GM19463 (cell line): ENCODE measurements around the gene DOK5.

Experiments
- ATAC-seq: cut with Tn5 transposase; IDR thresholded peaks from one replicate; pipeline ENCODE4 v1.9.1; 2021; ENCODE audit warnings: mild to moderate bottlenecking, moderate library complexity; ENCODE audit not compliant: unreplicated experiment

Gene DOK5

DNA sequence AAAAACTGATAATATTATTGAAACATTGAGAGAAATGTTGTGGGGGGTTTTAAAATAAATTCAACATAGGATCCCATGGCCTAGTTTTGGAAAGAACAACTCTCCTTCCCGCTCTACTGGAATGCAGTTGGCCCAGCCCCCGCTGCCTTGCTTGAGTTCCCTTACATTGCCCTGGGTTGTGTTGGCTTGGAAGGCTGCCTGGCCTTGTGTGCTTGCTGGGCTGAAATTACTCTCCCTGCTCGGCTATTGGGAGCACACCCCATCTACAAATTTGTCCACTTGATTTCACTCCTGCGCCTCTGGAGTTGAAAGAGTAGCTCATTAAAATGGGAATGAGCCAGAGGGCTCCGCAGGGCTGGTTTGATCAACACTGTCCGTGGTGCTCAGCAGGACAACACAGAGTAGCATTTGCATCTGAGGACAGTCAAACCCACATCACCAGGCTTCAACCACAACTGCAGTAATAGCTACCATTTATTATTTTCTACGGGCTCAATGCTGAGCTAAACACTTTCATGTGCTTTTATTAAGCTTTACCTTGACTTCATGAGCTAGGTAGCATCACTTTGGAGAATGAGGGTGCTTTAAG lies 35.2 kb downstream of the DOK5 start:
- no peak for ATAC-seq

- no peak for ATAC-seq
These were observed 37.3 kb downstream of the DOK5 start for GRCh38 chr20:54512694-54513093.

DNA sequence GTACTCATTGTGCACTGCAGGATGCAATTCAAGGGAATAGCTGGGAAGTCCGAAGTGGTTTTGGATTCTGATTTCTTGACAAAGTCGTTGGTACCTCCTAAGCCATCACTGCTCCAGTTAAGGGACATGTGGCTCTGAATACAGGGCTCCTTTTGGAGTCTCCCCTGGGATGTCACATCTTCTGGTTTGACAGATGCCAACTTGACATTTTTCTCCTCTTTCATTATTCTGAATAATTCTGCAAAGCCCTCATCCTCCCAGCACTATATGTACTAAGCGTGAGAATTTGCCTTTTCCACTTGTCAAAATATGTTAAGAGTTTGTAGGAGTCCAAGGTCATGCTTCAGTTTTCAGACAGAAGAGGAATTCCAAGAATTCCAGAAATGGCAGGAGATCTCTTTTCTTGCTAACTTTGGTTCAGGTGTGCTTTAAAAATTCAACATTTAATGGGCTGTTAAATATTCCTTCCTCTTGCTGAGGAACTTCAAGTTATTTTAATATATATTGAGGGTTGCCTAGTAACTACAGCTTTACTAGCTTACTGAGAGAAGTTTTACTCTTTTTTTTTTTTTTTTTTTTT lies 38.7 kb downstream of the DOK5 start:
- no peak for ATAC-seq

DNA sequence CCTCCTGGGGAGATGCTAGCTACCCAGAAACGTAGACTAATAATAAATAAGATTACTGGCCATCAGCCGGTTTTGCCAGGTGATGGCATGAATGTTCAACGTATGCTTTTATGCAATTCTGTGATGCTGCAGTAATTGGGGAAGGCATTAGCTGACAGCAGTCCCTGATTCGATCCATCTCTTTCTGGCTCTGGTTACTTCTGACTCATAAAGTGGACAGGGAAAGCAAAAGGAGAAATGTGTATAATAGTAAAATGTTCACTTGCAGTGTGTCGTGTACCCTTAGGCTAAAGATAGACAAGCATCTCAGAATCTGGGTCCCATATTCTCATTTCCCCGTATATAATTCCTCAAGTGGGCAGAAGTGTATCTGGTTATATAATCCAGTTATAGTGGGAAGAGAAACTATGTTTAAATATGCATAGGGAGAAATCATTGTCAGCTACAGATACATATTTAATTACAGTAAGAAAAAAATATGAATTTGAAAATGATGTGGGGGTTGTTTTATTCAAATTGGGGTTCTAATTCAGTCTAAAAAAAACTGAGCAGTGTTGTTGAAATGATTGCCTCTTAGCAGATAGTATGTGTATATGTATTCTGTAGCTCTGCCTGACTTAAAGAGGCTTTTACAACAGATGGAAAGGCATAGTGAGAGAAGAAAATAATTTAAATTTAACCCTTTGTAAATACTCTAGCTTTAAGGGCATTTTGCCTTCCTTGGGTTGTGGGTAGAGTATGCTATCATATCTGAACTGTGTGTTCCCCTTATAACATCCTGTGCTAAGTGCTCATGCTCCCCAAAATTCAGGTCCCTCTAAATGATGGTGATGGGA lies 40.6 kb downstream of the DOK5 start:
- ATAC-seq = no peak

GRCh38 chr20:54517241-54517975 lies 42.0 kb downstream of the DOK5 start:
- no peak for ATAC-seq

- ATAC-seq = no peak
These were observed 49.5 kb downstream of the DOK5 start for GRCh38 chr20:54524849-54525248.

GRCh38 chr20:54525916-54526590 lies 50.7 kb downstream of the DOK5 start:
- no peak for ATAC-seq

DNA sequence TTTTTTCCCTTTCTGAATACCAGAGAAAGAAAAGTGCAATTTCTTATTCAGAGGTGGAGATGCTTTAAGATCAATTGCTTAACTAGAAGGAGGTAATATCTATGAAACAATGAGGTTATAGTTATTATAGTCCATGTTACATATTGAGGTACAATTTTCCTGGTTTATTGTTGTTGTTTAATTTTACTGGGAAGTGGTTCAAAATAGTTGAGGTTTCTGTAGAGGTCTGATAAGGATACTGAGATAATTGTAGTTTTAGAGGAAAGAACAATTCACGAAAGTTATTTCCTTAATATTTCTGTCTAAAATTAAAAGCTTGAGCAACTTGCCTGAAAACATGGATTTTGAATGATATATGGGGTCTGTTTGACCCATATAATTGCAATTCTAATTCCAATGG lies 51.4 kb downstream of the DOK5 start:
- ATAC-seq = no peak

GRCh38 chr20:54532573-54532972 lies 57.2 kb downstream of the DOK5 start:
- ATAC-seq = no peak

GRCh38 chr20:54534101-54534500 lies 58.7 kb downstream of the DOK5 start:
- ATAC-seq = no peak

DNA sequence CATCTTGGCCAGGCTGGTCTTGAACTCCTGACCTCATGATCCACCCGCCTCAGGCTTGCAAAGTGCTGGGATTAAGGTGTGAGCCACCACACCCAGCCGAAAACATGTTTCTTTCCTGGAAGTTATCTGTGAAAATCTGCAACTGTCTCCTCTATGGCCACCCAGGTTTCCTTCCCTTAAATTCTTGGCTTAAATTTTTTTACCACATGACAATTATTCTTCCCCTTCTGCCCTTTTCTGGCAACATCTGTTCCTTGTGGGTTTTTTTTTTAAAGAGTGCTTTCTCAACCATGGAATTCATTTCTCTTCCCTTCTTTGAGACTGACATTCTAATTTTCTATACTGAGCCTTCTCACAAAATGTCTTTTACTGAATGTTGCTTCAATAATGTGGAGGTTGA lies 59.6 kb downstream of the DOK5 start:
- ATAC-seq = no peak

GRCh38 chr20:54535746-54536145 lies 60.4 kb downstream of the DOK5 start:
- ATAC-seq = no peak

- ATAC-seq = no peak
These were observed 64.2 kb downstream of the DOK5 start for GRCh38 chr20:54539521-54540046.

- ATAC-seq = no peak
These were observed 68.0 kb downstream of the DOK5 start for GRCh38 chr20:54543369-54543768.

DNA sequence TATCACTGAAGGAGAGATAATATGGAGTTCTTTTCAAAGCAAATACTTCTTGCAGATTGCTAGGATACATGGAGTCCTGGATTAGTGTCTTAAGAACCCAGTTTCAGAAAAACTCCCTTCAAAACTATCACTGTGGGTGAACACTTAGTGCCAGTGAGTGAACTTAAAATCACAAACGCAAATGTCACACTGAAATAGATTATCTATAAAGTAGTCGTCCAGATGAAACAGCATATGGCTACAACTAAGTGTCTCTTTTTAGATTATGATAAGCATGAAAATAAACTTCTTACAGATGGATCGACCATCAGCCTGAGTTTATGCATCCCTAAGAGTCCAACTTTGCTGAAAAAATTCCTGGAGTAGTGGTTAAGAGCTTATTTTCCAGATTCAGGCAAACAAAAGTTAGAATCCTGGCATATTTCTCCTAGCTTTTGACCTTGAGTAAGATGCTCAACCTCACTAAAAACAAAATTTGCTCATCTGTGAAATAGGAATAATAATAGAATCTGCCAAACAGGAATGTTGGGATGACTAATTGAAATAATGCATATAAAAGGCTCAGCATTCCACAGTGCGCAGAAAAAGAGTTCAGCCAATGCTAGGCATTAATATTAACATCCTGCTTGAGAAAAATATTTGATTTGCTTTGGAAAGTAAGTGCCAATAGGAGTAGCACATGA lies 70.4 kb downstream of the DOK5 start:
- no peak for ATAC-seq

GRCh38 chr20:54548849-54549248 lies 73.5 kb downstream of the DOK5 start:
- no peak for ATAC-seq

DNA sequence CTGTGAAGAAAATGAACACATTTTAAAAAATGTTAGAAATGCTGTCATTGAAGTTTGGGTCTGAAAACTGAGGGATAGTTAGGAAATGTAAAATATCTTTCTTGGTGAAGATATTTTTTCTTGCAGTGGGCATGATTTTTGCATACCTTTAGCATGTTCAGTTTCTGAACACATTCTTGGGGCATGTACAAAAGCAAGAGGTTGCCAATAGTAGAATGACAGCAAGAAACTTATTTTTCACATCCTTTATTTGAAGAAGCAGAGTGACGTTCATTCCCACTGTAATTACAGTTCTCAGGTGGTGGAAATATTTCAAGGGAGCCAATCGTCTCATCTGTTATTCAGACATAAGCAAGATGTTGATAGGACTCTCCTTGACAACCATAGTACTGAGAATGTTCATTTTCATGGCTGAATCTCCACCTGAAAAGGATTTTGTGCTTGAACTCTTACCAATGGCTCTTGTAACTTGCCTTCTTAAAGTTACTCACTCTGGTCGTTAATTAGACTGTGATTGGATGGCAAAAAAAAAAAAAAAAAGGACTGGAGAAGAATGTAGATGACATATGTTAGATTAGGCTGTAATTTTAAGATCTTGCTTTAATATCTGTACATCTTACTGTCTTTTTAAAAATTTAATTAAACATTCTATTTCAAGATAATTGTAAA lies 74.4 kb downstream of the DOK5 start:
- no peak for ATAC-seq

- ATAC-seq = no peak
These were observed 75.5 kb downstream of the DOK5 start for GRCh38 chr20:54550776-54551396.

- no peak for ATAC-seq
These were observed 78.6 kb downstream of the DOK5 start for GRCh38 chr20:54554006-54554405.
